ENCODE data around the gene BAIAP3.

The BAIAP3 gene

DNA sequence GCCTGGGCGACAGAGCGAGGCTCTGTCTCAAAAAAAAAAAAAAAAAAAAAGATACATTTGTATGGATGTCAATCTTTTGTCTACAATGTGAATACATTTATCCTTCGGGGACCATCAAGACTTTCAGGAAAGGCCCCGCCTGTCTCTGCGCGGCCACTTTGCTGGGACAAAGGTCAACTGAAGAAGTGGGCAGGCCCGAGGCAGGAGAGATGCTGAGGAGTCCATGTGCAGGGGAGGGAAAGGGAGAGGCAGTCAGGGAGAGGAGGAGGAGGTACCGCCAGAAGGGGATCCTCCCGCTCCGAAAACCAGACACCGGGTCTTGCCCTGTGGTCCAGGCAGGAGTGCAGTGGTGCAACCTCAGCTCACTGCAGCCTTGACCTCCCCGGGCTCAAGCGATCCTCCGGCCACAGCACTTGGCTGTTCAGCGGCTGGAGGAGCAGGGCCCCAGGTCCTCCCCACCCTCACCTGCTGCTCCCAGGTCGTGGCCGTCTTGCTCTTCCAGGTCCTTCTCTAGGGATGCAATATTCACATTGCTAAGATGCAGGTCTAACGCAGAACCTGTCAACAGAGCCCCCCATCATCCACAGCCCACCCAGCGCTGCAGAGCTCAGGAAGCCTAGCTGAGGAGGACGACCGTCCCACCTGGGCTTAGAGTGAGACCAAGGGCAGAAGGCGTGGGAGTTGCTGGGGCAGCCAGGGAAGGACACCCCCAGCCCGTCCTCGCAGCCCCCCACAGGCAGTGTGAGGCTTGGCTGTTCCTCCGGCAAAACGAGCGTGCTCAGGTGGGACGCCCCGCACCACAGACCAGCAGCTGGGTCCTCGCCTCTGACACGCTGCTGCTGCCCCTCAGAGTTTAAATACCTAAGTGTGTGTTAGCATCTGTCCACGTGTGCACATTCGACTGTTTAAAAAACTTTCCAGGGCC is 37.9 kb downstream of the BAIAP3 start:
- no peak overlapping the region for H3K27ac Mint-ChIP-seq
- H3K9me3 Mint-ChIP-seq (ENCODE audit: low read depth), result no peaks in the 10 kb centered on the region
- no peaks in the 10 kb centered on the region for H3K4me1 Mint-ChIP-seq (ENCODE audit: low read depth)
- H3K36me3 Mint-ChIP-seq, result no peaks in the 10 kb centered on the region
- no peaks in the 10 kb centered on the region for H3K27me3 Mint-ChIP-seq
- H3K4me3 Mint-ChIP-seq, result no peak overlapping the region

DNA sequence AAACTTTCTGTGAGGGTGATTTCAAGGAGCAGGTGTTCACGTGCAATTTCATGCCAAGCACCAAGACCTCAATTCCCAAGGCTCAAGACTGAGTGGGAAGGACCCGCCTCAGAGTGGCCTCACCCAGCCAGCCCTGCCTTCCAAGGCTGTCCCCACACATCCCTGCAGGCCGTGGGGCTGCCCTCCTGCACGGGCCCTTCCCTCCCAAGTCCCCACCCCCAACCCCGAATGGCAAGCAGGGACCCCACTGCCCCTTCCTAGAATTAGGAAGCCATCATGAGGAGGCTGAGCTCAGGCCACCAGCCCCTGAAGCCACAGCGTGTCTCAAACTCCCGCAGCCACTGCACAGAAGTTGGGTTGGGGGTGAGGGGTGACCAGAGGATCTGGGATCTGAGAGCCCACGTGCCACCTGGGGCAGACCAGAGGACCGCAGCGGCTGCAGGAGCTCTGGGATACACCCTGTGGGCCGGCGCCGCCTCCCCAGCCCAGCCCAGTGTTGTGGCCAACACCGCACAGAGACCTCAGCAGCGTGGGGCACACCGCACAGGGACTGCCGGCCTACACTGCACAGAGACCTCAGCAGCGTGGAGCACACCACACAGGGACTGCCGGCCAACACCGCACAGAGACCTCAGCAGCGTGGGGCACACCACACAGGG is 39.0 kb downstream of the BAIAP3 start:
- Mint-ChIP-seq H3K27me3 (no peaks in the 10 kb centered on the region), H3K4me1 (ENCODE audit: low read depth) (no peaks in the 10 kb centered on the region), H3K27ac (no peak overlapping the region), H3K4me3 (no peak overlapping the region), H3K36me3 (no peaks in the 10 kb centered on the region), H3K9me3 (ENCODE audit: low read depth) (no peaks in the 10 kb centered on the region)

DNA sequence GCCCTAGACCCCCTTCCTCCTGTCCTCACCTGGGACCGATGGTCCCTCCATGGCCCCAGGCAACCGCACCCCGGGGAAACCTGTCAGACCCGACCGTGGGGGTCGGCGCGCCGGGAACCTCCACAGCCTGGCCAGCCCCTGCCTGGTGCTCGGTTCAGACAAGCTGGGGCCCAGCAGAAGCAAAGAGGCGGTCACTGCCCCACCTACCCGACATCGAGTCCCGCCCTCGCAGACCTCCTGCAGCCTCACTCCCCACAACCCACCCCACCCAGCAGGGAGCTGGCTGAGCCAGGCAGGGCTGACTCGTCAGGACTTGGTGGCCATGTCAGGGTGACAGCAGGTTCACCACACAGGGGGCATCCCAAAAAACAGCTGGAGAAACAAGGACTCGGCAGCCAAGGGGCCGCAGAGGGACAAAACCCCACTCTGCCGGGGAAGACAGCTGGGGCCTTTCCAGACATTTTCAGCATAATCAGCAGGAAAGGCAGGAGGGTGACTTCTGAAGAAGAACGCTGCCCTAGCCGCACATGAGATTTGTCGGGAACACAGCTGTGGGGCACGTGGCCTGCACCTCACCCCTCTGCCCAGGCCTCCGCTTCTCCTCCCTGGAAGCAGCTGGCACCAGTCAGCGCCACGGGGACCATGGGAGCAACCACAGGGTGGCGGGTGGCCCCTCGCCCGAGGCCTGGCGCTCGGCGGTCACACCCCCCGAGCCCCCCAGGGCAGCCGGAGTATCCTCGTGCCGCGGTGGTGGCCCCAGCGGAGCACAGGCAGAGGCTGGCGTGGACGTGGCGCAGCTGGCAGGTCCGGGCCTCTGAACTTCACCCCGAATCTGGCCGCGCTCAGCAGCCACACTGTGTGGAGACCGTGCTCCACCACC is 41.2 kb downstream of the BAIAP3 start:
- Mint-ChIP-seq H3K27me3 (no peaks in the 10 kb centered on the region), H3K4me3 (no peak overlapping the region), H3K9me3 (ENCODE audit: low read depth) (no peaks in the 10 kb centered on the region), H3K27ac (no peak overlapping the region), H3K36me3 (no peaks in the 10 kb centered on the region), H3K4me1 (ENCODE audit: low read depth) (peaks cover 8% of the 10 kb centered on the region)

DNA sequence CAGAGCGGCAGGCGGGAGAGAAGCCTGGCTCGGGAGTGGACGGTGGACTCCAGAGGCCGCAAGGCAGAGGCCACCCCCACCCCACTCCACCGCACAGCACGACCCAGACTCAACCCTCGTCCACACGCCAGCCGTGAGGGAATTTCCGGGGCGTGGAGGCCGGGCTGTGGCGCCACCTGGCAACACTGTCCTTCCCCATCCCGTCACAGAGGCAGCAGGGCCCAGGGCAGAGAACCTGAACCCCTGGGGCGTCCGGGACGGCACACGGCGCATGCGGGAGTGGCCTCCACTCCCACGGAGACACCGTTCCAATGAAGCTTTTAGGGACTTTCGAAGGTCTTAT is 41.8 kb downstream of the BAIAP3 start:
- Mint-ChIP-seq H3K9me3 (ENCODE audit: low read depth) (no peaks in the 10 kb centered on the region), H3K36me3 (no peaks in the 10 kb centered on the region), H3K27me3 (no peaks in the 10 kb centered on the region), H3K4me3 (no peak overlapping the region), H3K27ac (no peak overlapping the region), H3K4me1 (ENCODE audit: low read depth) (peaks cover 12% of the 10 kb centered on the region)

DNA sequence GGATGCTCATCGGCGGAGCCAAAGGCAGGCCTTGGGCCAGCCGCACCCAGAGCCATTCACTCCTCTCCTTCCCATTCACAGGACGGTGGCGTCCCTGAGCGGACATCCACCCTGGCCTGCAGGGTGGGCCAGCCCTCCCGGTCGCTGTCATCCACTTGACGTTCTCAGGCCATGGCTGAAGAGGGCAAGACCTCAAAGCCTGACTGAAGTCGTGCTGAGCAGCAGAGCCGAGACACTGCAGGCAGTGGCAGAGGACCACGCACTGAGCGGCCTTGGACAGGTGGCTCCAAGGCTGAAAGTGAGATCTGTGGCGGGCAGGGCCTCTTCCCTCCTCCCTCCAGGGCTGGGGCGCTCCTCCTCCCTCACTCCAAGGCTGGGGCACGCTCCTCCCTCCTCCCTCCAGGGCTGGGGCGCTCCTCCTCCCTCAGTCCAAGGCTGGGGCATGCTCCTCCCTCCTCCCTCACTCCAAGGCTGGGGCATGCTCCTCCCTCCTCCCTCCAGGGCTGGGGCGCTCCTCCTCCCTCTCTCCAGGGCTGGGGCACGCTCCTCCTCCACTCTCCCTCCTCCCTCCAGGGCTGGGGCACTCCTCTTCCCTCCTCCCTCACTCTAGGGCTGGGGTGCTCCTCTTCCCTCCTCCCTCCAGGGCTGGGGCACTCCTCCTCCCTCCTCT is 42.4 kb downstream of the BAIAP3 start:
- Mint-ChIP-seq H3K27ac (no peak overlapping the region), H3K4me3 (no peak overlapping the region), H3K27me3 (no peaks in the 10 kb centered on the region), H3K4me1 (ENCODE audit: low read depth) (peaks cover 12% of the 10 kb centered on the region), H3K36me3 (no peaks in the 10 kb centered on the region), H3K9me3 (ENCODE audit: low read depth) (no peaks in the 10 kb centered on the region)

DNA sequence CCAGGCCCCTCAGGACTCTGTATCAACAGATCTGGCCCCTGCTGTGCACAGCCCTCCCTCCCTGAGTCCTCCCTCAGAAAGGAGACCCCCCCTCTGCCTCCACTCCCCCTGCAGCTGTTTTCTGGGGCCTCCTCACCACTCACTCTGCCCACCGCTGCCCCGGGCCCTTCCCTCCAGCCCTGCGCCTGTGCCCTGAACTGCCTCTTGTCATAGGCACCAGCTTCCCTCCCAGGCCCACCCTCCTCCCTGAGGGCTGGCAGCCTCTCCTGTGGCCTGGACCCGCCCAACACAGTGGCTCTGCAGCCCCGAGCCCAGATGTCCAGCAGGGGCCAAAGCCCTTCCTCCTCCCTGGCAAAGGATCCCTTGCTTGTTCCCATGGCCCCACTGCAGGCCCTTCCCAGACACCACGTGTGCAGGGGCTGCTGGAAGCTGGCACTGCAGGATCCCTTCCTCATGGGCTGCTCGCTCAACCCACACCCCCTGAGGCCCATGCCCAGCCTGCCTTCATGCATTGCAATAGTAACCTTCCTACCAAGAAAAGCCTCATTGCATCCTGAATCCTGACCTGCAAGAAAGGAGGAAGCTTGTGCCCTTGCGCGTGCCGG is 44.1 kb downstream of the BAIAP3 start:
- Mint-ChIP-seq H3K9me3 (ENCODE audit: low read depth) (no peaks in the 10 kb centered on the region), H3K36me3 (no peaks in the 10 kb centered on the region), H3K27me3 (no peaks in the 10 kb centered on the region), H3K4me1 (ENCODE audit: low read depth) (peaks cover 12% of the 10 kb centered on the region), H3K27ac (peak overlapping the region; percentile 92), H3K4me3 (peak overlapping the region; percentile 90)

DNA sequence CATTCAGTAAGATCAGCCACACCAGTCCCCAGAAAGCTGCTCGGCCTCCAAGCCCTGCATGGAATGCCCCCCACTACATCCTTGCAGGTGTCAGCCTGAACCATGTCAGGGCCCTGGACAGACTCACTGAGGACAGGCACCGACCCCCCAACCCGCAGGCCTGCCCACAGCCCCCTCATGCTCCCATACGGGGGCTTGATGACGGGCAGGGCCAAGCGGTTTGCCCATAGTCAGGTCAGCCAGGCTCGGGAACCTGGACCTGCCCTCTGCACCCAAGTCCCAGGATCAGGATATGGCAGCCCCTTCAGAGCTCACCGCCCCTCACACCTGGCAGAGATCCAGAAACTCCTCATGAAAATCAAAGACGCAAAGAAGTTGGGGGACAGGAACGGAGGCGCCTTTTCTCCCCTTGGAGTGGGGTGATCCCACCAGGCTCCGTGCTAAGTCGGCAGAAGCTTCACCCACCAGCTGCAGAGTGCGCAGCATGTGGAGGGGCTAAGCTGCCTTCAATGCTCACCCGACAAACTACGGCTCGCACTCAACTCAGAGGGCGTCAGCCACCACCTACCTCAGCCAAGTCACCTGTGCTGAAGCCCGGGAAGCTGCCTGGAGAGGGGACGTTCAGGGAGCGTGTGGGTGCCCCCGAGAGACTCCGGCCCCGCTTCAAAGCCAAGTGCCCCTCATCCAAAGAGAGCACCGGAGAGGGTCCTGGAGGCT is 44.8 kb downstream of the BAIAP3 start:
- peak overlapping the region; percentile 90 for H3K4me3 Mint-ChIP-seq
- no peaks in the 10 kb centered on the region for H3K27me3 Mint-ChIP-seq
- peaks cover 12% of the 10 kb centered on the region for H3K4me1 Mint-ChIP-seq (ENCODE audit: low read depth)
- H3K36me3 Mint-ChIP-seq, result no peaks in the 10 kb centered on the region
- no peaks in the 10 kb centered on the region for H3K9me3 Mint-ChIP-seq (ENCODE audit: low read depth)
- peak overlapping the region; percentile 92 for H3K27ac Mint-ChIP-seq

DNA sequence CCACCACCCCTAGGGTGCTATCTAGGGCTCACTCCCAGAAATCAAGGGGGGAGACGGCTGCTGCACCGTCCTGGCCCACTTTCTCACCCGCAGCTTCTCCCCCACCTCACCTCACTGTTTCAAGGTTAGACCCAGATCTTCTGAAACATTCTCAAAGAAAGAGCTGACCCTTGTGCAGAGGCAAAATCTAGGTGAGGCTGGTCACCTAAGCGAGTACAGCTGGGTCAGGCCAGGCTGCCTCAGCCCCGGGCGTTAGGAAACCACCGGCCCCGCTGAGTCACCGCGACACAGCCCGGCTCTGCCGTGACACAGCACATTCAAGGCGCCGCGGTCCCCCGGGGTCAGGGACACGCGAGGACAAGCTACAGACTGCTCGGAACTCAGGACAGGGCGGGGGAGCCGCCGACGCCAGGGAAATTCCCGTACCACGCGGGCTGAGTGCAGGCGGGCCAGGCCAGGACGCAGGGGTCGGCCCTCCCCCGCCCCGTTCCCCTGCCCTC is 45.4 kb downstream of the BAIAP3 start:
- H3K36me3 Mint-ChIP-seq, result no peaks in the 10 kb centered on the region
- H3K9me3 Mint-ChIP-seq (ENCODE audit: low read depth), result no peaks in the 10 kb centered on the region
- peak overlapping the region; percentile 90 for H3K4me3 Mint-ChIP-seq
- peak overlapping the region; percentile 92 for H3K27ac Mint-ChIP-seq
- no peaks in the 10 kb centered on the region for H3K27me3 Mint-ChIP-seq
- H3K4me1 Mint-ChIP-seq (ENCODE audit: low read depth), result peaks cover 12% of the 10 kb centered on the region

DNA sequence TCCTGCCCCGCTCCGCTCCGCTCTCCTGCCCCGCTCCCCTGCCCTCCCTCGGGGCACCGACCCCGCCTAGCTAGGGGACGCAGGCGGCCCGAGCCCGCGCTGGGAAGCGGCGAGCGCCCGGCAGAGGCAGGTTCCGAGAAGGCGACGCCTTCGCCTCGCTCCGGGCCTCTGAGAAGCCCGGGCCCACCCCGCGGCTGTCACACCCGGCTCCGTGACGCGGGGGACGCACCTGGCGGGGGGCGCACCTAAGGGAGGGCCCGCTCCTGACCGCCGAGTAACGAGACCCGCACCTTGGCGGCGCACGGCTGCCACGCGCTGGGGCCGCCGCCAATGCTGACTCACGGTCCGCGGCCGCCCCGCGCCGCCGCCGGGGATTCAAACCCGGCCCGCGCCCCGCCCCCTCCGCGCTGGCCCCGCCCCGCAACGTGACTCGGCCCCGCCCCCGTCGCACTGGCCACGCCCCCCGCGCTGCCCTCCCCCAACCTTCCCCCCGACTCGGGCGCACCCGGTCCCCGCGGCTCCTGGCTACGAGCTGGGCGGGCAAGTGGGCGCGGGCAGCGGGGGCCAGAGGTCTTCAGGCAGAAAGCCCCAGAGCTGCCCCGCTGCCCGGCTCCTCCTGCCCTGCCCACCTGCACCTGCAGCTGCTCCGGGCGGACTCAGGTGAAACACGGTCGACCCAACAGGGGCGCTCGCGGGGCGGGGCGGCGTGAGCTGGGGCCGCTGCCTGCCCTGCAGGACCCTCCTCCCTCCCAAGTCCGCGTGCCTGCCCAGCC is 46.0 kb downstream of the BAIAP3 start:
- peaks cover 12% of the 10 kb centered on the region for H3K4me1 Mint-ChIP-seq (ENCODE audit: low read depth)
- H3K4me3 Mint-ChIP-seq, result peak overlapping the region; percentile 84
- no peaks in the 10 kb centered on the region for H3K36me3 Mint-ChIP-seq
- no peaks in the 10 kb centered on the region for H3K27me3 Mint-ChIP-seq
- H3K27ac Mint-ChIP-seq, result peak overlapping the region; percentile 66
- no peaks in the 10 kb centered on the region for H3K9me3 Mint-ChIP-seq (ENCODE audit: low read depth)

DNA sequence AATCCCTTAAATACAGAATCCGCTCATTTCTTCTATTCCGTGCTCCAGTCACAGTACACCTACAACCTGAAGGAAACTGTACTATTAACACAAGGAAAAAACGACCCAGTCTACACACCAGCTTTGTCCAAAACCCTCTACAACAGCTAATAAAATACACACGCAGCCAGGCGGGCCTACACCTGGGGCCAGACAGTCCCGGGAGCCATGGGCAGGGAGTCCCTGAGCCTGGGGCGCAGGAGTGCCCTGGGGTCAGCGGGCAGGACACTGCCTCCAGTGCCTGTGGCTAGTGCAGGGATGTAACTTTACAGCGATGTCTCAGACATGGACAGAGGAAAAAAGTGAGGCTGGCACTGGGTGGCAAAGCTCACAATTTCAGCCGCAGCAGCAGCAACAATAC is 46.8 kb downstream of the BAIAP3 start:
- Mint-ChIP-seq H3K4me1 (ENCODE audit: low read depth) (peaks cover 12% of the 10 kb centered on the region), H3K36me3 (no peaks in the 10 kb centered on the region), H3K4me3 (peak overlapping the region; percentile 84), H3K27ac (peak overlapping the region; percentile 66), H3K27me3 (no peaks in the 10 kb centered on the region), H3K9me3 (ENCODE audit: low read depth) (no peaks in the 10 kb centered on the region)

DNA sequence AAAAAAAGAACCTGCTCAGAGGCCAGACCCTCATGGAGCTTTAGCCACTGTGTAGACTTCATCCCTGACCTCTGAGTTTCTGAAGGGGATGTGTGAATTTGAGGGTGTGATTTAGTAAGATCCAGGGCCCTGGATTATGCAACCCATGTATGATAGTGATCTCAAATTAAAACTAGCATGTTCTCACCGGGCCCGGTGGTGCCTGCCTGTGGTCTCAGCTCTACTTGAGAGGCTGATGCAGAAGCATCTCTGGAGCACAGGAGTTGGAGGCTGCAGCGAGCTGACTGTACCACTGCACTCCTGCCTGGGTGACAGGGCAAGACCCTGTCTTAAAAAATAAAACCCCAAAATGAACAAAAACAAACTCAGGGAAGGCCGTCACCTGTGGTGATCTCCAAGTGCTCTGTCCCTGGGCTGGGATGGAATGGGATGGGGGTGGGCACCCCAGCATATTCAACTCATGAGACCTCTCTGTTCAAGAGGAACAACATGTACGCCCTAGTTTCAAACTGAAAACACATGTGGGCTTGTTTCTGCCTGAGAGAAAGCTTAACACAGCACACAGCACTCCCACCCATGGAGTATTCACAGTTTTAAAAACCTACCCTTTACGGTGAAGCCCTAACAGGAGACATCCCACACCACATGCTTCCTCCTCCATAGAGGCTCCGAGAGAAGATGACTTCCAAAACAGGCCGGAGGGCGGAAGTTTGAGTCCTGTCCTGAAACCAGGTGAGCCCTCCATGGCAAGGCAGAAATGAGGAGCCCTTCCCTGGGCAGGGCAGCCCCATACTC is 48.4 kb downstream of the BAIAP3 start:
- Mint-ChIP-seq H3K27ac (no peak overlapping the region), H3K4me3 (no peak overlapping the region), H3K4me1 (ENCODE audit: low read depth) (peaks cover 12% of the 10 kb centered on the region), H3K9me3 (ENCODE audit: low read depth) (no peaks in the 10 kb centered on the region), H3K36me3 (no peaks in the 10 kb centered on the region), H3K27me3 (no peaks in the 10 kb centered on the region)

DNA sequence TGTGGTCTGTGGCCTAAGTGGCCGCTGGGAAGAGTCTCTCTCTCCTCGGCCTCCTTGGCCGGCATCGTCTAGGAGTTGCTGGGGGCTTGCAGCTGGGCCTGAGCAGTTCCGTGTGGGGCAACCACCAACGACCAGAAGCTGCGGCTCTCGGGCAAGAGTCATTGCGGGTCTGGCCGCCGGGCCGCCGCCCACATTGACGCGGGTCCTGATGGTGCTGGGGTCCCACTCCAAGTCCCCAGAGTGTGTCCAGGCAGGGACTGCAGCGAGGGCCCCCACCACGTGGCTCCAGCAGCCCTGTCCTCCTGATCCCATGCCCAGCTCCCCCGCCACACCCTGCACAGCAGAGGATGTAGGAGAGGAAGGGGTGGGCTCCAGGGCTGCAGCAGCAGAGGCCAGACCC is 50.1 kb downstream of the BAIAP3 start:
- peaks cover 7% of the 10 kb centered on the region for H3K4me1 Mint-ChIP-seq (ENCODE audit: low read depth)
- no peak overlapping the region for H3K27ac Mint-ChIP-seq
- H3K4me3 Mint-ChIP-seq, result no peak overlapping the region
- no peaks in the 10 kb centered on the region for H3K27me3 Mint-ChIP-seq
- no peaks in the 10 kb centered on the region for H3K36me3 Mint-ChIP-seq
- H3K9me3 Mint-ChIP-seq (ENCODE audit: low read depth), result no peaks in the 10 kb centered on the region
